Measurements from ENCODE around the gene SPATA16.
"Not testable (repeated sequence)": the region's sequence is repeated elsewhere in the genome, so short reads cannot be mapped to it uniquely, and the experiment has no call there.

Gene SPATA16

GRCh38 chr3:172866726-172867350 is 274.2 kb downstream of the SPATA16 start:
- in situ Hi-C loops (cut with HindIII; ENCODE audit: low pct_ligation_motif_present, low pct_unique_long_range_greater_than_20kb, low sequenced_read_pairs); DNase-seq: not testable (repeated sequence)

DNA sequence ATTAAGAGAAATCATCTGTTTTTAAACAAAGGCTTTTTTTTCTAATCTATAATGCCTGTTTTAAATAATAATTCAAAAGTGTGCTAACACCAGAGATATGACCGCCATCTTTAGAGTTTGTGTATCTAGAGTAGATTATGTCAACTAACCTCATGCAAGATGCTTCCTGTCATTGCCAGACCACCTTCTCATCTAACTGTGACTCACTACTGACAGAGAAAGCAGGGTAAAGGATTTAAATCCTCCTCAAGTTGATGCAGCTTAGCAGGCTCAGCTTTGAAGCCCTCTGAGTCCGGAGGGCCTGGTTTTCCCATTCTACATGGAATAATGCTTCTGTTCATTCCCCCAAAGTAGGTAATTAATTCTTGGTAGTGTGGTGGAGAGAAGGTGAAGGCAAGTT is 282.0 kb downstream of the SPATA16 start:
- no peak for DNase-seq
- in situ Hi-C loops (cut with HindIII; ENCODE audit: low pct_ligation_motif_present, low pct_unique_long_range_greater_than_20kb, low sequenced_read_pairs): no loop called here

GRCh38 chr3:172856795-172857742 is 284.0 kb downstream of the SPATA16 start:
- no peak for DNase-seq
- in situ Hi-C loops (cut with HindIII; ENCODE audit: low pct_ligation_motif_present, low pct_unique_long_range_greater_than_20kb, low sequenced_read_pairs): no loop called here

GRCh38 chr3:172855037-172855436 is 286.0 kb downstream of the SPATA16 start:
- in situ Hi-C loops (cut with HindIII; ENCODE audit: low pct_ligation_motif_present, low pct_unique_long_range_greater_than_20kb, low sequenced_read_pairs): no loop called here
- no peak for DNase-seq

DNA sequence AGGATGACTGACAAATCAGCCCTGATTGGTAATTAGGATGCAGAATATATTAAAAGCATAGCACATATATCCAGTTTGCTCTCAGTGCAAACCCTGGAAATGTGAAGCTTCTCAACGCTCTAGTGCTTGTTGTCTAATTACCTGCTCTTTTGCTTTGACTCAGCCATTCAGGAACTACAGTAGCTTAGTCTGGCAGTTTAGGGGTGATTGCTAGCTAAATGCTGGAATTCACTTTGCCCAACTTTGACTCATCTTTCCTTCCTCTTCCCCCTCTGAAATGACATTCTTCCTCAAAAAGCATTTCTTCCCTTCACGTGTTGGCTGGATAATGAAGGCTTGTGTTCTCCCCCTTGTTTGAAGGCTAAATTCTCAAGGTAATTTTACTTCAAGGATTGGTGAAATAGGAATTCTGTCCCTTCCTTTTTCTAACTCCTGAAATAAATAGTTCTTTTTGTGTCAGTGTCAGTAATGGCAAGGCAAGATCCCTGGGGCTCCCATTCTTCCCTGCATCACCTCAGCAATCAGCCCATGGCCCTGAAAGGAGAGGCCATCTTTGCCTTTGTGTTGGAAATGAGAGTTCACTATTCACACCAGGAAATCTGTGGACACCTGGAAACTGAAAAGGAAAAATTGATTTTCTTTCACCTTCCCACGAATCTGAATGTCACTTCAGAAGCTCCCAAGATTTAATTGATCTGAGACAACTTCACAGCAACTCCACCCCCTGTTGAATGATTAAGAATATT is 286.9 kb downstream of the SPATA16 start:
- in situ Hi-C loops (cut with HindIII; ENCODE audit: low pct_ligation_motif_present, low pct_unique_long_range_greater_than_20kb, low sequenced_read_pairs): no loop called here
- no peak for DNase-seq

GRCh38 chr3:172853005-172853404 is 288.0 kb downstream of the SPATA16 start:
- in situ Hi-C loops (cut with HindIII; ENCODE audit: low pct_ligation_motif_present, low pct_unique_long_range_greater_than_20kb, low sequenced_read_pairs): no loop called here
- DNase-seq: no peak

DNA sequence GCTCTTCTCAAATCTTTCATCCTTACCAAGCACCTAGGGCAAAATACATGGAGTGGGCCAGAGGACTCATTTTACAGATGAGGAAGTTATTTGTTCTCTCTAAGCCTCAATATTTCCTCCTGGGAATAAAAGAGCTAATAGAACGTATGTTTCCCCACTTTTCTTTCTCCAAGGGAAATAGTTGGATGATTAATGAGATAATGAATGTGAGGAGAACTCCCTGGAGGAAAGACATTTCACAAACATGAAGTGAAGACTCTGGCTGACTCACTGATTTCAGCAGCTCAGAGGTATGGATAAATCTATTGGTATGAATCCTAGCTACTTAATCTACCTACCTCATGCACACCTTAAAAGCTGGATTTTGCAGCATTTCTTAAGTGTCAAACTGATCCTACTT is 292.1 kb downstream of the SPATA16 start:
- in situ Hi-C loops (cut with HindIII; ENCODE audit: low pct_ligation_motif_present, low pct_unique_long_range_greater_than_20kb, low sequenced_read_pairs): no loop called here
- no peak for DNase-seq

DNA sequence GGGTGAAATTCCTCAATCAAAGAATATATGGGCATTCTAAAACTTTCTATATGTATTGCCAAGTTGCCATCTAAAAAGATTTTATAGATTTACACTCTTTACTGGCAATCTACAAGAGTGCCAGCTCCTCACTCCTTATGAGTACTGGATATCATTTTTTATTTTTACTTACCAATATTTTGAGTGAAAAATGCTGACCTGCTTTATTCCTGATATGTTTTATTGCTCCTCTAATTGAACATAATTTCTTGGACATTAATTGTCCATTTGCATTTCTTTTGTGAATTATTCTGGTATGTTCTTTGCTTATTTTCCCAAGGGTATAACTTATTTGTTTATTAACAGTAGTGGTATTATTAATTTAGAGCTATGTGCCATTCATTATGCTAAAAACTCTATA is 293.7 kb downstream of the SPATA16 start:
- in situ Hi-C loops (cut with HindIII; ENCODE audit: low pct_ligation_motif_present, low pct_unique_long_range_greater_than_20kb, low sequenced_read_pairs): no loop called here

GRCh38 chr3:172846706-172847105 is 294.3 kb downstream of the SPATA16 start:
- DNase-seq: peak; percentile 76
- in situ Hi-C loops (cut with HindIII; ENCODE audit: low pct_ligation_motif_present, low pct_unique_long_range_greater_than_20kb, low sequenced_read_pairs): no loop called here

More for the DNA sequence above, 293.7 kb downstream of the SPATA16 start:
- no peak for DNase-seq

GRCh38 chr3:172846103-172846561 is 294.9 kb downstream of the SPATA16 start:
- in situ Hi-C loops (cut with HindIII; ENCODE audit: low pct_ligation_motif_present, low pct_unique_long_range_greater_than_20kb, low sequenced_read_pairs): no loop called here
- no peak for DNase-seq

DNA sequence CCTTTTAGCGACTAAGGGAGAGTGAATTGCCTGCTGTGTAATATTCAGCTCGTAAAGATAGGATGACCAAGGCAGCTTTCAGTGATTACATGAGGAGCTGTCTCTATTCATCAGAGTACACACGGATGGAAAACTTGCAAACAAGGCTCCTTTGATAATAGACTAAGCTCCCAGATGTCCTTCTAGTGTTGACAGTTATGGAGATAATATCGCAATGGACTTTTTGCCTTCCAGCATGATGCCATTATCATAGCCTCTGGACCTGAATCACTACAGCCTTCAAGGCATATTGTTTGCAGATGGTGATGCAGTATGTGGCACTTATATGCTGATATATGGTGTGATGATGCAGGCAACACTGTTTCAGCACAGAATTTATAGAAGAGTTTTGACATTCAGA is 296.6 kb downstream of the SPATA16 start:
- DNase-seq: no peak
- in situ Hi-C loops (cut with HindIII; ENCODE audit: low pct_ligation_motif_present, low pct_unique_long_range_greater_than_20kb, low sequenced_read_pairs): no loop called here

- DNase-seq: no peak
- in situ Hi-C loops (cut with HindIII; ENCODE audit: low pct_ligation_motif_present, low pct_unique_long_range_greater_than_20kb, low sequenced_read_pairs): no loop called here
These were observed 300.1 kb downstream of the SPATA16 start for GRCh38 chr3:172840913-172841312.

- in situ Hi-C loops (cut with HindIII; ENCODE audit: low pct_ligation_motif_present, low pct_unique_long_range_greater_than_20kb, low sequenced_read_pairs): no loop called here
- no peak for DNase-seq
These were observed 300.6 kb downstream of the SPATA16 start for GRCh38 chr3:172840463-172840862.

DNA sequence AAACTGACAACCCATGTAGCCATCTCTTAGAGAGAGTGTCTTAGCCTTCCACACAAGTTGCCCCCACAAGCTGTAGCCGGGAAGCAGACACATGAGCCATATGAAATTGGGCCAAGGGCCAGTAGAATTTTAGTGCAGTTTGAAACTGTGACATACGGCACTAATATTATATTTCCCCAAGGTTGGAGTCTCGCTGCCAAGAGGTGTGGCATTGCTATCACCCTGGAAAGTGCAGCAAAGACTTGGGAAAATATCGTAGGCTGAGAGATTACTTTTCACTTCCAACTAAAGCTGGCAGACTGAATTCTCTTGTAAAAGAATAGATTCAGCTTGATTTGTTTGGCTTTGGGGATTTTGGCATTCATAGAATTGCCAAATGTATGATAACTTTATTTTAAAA is 301.4 kb downstream of the SPATA16 start:
- DNase-seq: no peak
- in situ Hi-C loops (cut with HindIII; ENCODE audit: low pct_ligation_motif_present, low pct_unique_long_range_greater_than_20kb, low sequenced_read_pairs): no loop called here

All from ACHN (cell line).